SH-SY5Y (cell line): ENCODE measurements around the gene MAPK6.

ENCODE experiments used
- GATA2 ChIP-seq: IDR thresholded peaks from 2 replicates; pipeline ENCODE4 v1.6.1; 2011; ENCODE audit warnings: mild to moderate bottlenecking, low read depth, low read length
- GATA3 ChIP-seq: IDR thresholded peaks from 2 replicates; pipeline ENCODE4 v1.6.1; 2011; ENCODE audit warnings: low read depth, mild to moderate bottlenecking, low read length, moderate library complexity

MAPK6 gene

GRCh38 chr15:52101542-52102323 lies 82.7 kb downstream of the MAPK6 start:
- TF ChIP-seq GATA3 (no peak), GATA2 (no peak)

- TF ChIP-seq GATA3: no peak
- TF ChIP-seq GATA2: no peak
These were observed 83.4 kb downstream of the MAPK6 start for GRCh38 chr15:52102463-52102862.

GRCh38 chr15:52103217-52104207 lies 84.5 kb downstream of the MAPK6 start:
- no peak for TF ChIP-seq GATA3
- TF ChIP-seq GATA2: no peak

- TF ChIP-seq GATA2 (no peak), GATA3 (no peak)
These were observed 85.5 kb downstream of the MAPK6 start for GRCh38 chr15:52104532-52105004.

GRCh38 chr15:52105846-52106245 lies 86.8 kb downstream of the MAPK6 start:
- no peak for TF ChIP-seq GATA3
- no peak for TF ChIP-seq GATA2

GRCh38 chr15:52106641-52107040 lies 87.6 kb downstream of the MAPK6 start:
- TF ChIP-seq GATA3: no peak
- TF ChIP-seq GATA2: no peak

- TF ChIP-seq GATA2 (no peak), GATA3 (no peak)
These were observed 88.2 kb downstream of the MAPK6 start for GRCh38 chr15:52107238-52107637.

- TF ChIP-seq GATA2 (no peak), GATA3 (no peak)
These were observed 90.8 kb downstream of the MAPK6 start for GRCh38 chr15:52109559-52110451.

GRCh38 chr15:52111517-52112202 lies 92.6 kb downstream of the MAPK6 start:
- no peak for TF ChIP-seq GATA3

- TF ChIP-seq GATA3 (no peak), GATA2 (no peak)
These were observed 93.3 kb downstream of the MAPK6 start for GRCh38 chr15:52112203-52112750.

- TF ChIP-seq GATA2 (no peak), GATA3 (no peak)
These were observed 94.2 kb downstream of the MAPK6 start for GRCh38 chr15:52113235-52113634.

- TF ChIP-seq GATA2 (no peak), GATA3 (no peak)
These were observed 94.7 kb downstream of the MAPK6 start for GRCh38 chr15:52113708-52114107.
